Fibroblast of pulmonary artery (primary cell): ENCODE measurements around the gene JAGN1.
"Not testable (repeated sequence)": the region's sequence is repeated elsewhere in the genome, so short reads cannot be mapped to it uniquely, and the experiment has no call there.

Experiments
- DNase-seq: peaks from one replicate; pipeline ENCODE4 v3.0.0-alpha.2; 2010; ENCODE audit warnings: low read depth
- H3K4me3 ChIP-seq: replicated peaks from 2 replicates; pipeline ENCODE4 v1.5.1; 2011; ENCODE audit warnings: low read depth, mild to moderate bottlenecking, control low read depth, low read length, moderate library complexity
- CTCF ChIP-seq: IDR thresholded peaks from 2 replicates; pipeline ENCODE4 v1.5.1; 2011; ENCODE audit warnings: mild to moderate bottlenecking, control low read depth, low read length, inconsistent platforms; ENCODE audit errors: missing control alignments

JAGN1 gene

GRCh38 chr3:9890249-9891071, at the start of gene JAGN1:
JAGN1 (plus strand) TSS chr3:9890610; CDS start chr3:9890723, 113 bp downstream.
- peak; percentile 90 for DNase-seq
- no peak for TF ChIP-seq CTCF
- H3K4me3 ChIP-seq = peak within 1 kb of the TSS; percentile 94

- no peak overlapping the region for H3K4me3 ChIP-seq
- no peak for TF ChIP-seq CTCF
- no peak for DNase-seq
These were observed 49.4 kb upstream of the JAGN1 start for GRCh38 chr3:9841015-9841414.

GRCh38 chr3:9843715-9844438, 46.5 kb upstream of the JAGN1 start, which contains the start of gene RPUSD3:
RPUSD3 (minus strand) TSS chr3:9844008; CDS start chr3:9843990, 18 bp downstream.
- DNase-seq = peak; percentile 97
- TF ChIP-seq CTCF = no peak
- peak within 1 kb of the TSS; percentile 94 for H3K4me3 ChIP-seq

GRCh38 chr3:9846231-9846630, 44.2 kb upstream of the JAGN1 start:
- DNase-seq = no peak
- no peak overlapping the region for H3K4me3 ChIP-seq
- no peak for TF ChIP-seq CTCF

- no peak overlapping the region for H3K4me3 ChIP-seq
- TF ChIP-seq CTCF = no peak
- no peak for DNase-seq
These were observed 43.4 kb upstream of the JAGN1 start for GRCh38 chr3:9846931-9847488.

- H3K4me3 ChIP-seq, DNase-seq: not testable (repeated sequence)
These were observed 42.5 kb upstream of the JAGN1 start for GRCh38 chr3:9847870-9848269.

GRCh38 chr3:9848860-9849259, 41.5 kb upstream of the JAGN1 start:
- peak; percentile 44 for TF ChIP-seq CTCF
- H3K4me3 ChIP-seq = not testable (repeated sequence)
- DNase-seq = peak; percentile 62

GRCh38 chr3:9851383-9851782, 39.0 kb upstream of the JAGN1 start:
- H3K4me3 ChIP-seq, DNase-seq: not testable (repeated sequence)

- not testable (repeated sequence) for H3K4me3 ChIP-seq
- peak; percentile 25 for DNase-seq
These were observed 38.5 kb upstream of the JAGN1 start for GRCh38 chr3:9851926-9852325.
